ENCODE results near the gene EGR4. TPM values are rescaled to one million over a fixed set of nuclear protein-coding genes. Genes with fewer than 3 reads are reported as not detected.

EGR4 gene
- total RNA-seq, 1 experiment from 2014 or later = 0.75 TPM

DNA sequence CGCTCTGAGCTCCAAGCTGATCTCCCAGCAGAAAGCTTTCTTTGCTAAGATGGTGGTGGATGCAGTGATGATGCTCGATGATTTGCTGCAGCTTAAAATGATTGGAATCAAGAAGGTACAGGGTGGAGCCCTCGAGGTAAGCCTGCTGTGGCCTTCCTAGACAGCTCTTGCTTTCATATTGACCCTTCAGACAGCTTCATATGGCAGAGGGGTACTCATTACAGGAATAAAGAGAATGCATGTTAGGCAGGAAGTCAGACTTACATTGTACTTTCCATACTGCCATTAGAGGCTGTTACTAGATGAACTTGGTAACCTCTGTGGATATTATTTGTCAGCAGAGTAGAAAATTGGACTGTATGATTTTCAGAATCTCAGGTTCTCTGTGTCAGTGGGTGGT lies 48.8 kb downstream of the EGR4 start:
- Histone ChIP-seq H3K36me3 (ENCODE audit: insufficient read depth, low read length) (peaks cover 86% of the 10 kb centered on the region), H4K20me1 (ENCODE audit: insufficient read depth, low read depth, low read length) (peaks cover 72% of the 10 kb centered on the region), H3K4me3 (ENCODE audit: low read length) (no peak overlapping the region), H3K9me3 (ENCODE audit: low read length) (no peaks in the 10 kb centered on the region), H3K9ac (ENCODE audit: low read length) (no peak overlapping the region), H3K4me1 (ENCODE audit: low read length) (no peaks in the 10 kb centered on the region), H3K4me2 (ENCODE audit: low read depth, low read length, poor library complexity, severe bottlenecking) (no peak overlapping the region), H3K27ac (ENCODE audit: low read length) (no peak overlapping the region), H3K27me3 (ENCODE audit: low read length) (no peaks in the 10 kb centered on the region), H3K79me2 (ENCODE audit: low read length) (peaks cover 68% of the 10 kb centered on the region), H2AFZ (ENCODE audit: low read length) (no peak overlapping the region), H3K9me2 (replicated peaks; ENCODE audit: insufficient read depth, low read length) (no peaks in the 10 kb centered on the region)
- DNase-seq = no peak

DNA sequence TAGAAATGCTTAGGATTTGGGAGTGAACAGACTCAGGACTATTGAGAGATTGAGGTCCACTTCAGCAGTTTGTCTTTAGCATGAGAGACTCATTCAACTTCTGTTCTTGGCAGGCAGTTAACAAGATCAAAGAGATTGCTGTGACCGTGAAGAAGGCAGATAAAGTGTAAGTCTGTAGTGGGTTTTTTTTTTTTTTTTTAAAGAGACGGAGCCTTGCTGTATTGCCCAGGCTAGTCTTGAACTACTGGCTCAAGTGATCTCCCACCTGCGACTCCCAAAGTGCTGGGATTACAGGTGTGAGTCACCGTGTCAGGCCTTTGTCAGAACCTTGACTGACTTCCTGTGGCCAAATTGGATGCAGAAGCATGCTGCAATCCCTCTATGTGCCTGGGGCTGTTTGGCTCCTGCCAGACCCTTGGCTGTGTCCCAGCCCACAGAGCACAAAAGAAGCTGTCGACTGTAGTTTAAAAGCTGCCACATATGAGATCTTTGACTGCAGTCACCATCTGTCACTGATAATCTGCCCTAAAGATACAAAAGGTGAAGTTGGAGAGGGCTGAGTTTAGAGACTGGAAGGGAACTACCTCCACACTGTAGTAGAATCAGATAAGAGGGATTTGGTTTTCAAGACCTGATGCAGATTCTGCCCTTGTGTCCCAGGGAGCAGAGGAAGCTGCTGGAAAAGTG lies 49.3 kb downstream of the EGR4 start:
- Histone ChIP-seq H3K9me2 (replicated peaks; ENCODE audit: insufficient read depth, low read length) (no peaks in the 10 kb centered on the region), H3K9me3 (ENCODE audit: low read length) (no peaks in the 10 kb centered on the region), H3K4me3 (ENCODE audit: low read length) (no peak overlapping the region), H3K27me3 (ENCODE audit: low read length) (no peaks in the 10 kb centered on the region), H3K36me3 (ENCODE audit: insufficient read depth, low read length) (peaks cover 86% of the 10 kb centered on the region), H2AFZ (ENCODE audit: low read length) (no peak overlapping the region), H3K9ac (ENCODE audit: low read length) (no peak overlapping the region), H3K4me2 (ENCODE audit: low read depth, low read length, poor library complexity, severe bottlenecking) (no peak overlapping the region), H3K27ac (ENCODE audit: low read length) (no peak overlapping the region), H4K20me1 (ENCODE audit: insufficient read depth, low read depth, low read length) (peaks cover 72% of the 10 kb centered on the region), H3K79me2 (ENCODE audit: low read length) (peaks cover 74% of the 10 kb centered on the region), H3K4me1 (ENCODE audit: low read length) (no peaks in the 10 kb centered on the region)
- no peak for DNase-seq

Small RNA genes within 50 kb of the gene (small RNA-seq; reads per million reads assigned to genes)
- gene RNU6-111P = not detected

Other genes with a start within 250 kb of the EGR4 start
- 4.2 and 5.1 TPM in 2 replicates for gene SFXN5, start 221.8 kb downstream of the EGR4 start, total RNA-seq (2014; rRNA removed; shearing (Covaris generic); ENCODE audit: low replicate concordance)
- 0.14 TPM in 1 of 2 replicates, not detected in the other for gene RAB11FIP5, start 180.6 kb downstream of the EGR4 start, total RNA-seq (2014; rRNA removed; shearing (Covaris generic); ENCODE audit: low replicate concordance)
- not detected in 2 replicates for gene NOTO, start 91.0 kb downstream of the EGR4 start, total RNA-seq (2014; rRNA removed; shearing (Covaris generic); ENCODE audit: low replicate concordance)
- gene SMYD5, start 79.3 kb downstream of the EGR4 start, total RNA-seq (2014; rRNA removed; shearing (Covaris generic); ENCODE audit: low replicate concordance) = 35.6 and 48.1 TPM in 2 replicates
- 35.4 and 45.3 TPM in 2 replicates for gene PRADC1, start 60.3 kb downstream of the EGR4 start, total RNA-seq (2014; rRNA removed; shearing (Covaris generic); ENCODE audit: low replicate concordance)
- gene CCT7, start 59.2 kb downstream of the EGR4 start, total RNA-seq (2014; rRNA removed; shearing (Covaris generic); ENCODE audit: low replicate concordance) = 482 and 608 TPM in 2 replicates
- gene FBXO41, start 9.1 kb downstream of the EGR4 start, total RNA-seq (2014; rRNA removed; shearing (Covaris generic); ENCODE audit: low replicate concordance) = 44.9 and 55.6 TPM in 2 replicates
- gene ALMS1, start 92.3 kb upstream of the EGR4 start, total RNA-seq (2014; rRNA removed; shearing (Covaris generic); ENCODE audit: low replicate concordance) = 67.3 and 84.7 TPM in 2 replicates

Measured in Karpas-422 (cell line).